Measurements from ENCODE around the gene MMP11.

The MMP11 gene

GRCh38 chr22:23803001-23803819, 30.6 kb downstream of the MMP11 start:
- DNase-seq: no peak

DNA sequence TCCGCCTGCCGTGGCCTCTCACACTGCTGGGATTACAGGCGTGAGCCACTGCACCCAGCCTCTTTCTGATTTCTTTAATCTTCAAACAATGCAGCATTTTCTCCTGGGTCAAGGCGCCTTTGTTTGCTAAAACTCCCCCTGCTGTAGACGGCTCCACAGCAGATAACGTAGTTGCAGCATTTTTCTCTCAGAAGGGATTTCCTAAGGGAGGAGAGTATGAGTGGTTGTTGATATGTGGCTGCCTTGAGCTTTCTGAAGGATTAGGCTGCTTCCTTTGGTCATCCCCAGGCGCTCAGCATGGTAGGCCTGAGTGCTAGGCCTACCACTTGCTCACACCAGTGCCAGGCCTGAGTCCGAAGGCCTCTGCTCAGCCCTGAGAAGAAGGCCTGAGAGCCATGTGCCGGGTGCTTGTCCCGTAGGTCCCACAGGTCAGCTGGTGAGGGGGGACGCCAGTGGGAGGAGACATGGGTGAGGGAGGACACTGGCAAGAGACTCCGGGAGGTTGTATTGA, 32.2 kb downstream of the MMP11 start:
- no peak for DNase-seq

GRCh38 chr22:23806837-23807236, 34.2 kb downstream of the MMP11 start:
- no peak for DNase-seq

- DNase-seq: no peak
These were observed 39.7 kb downstream of the MMP11 start for GRCh38 chr22:23812378-23812777.

- no peak for DNase-seq
These were observed 43.0 kb downstream of the MMP11 start for GRCh38 chr22:23815541-23816155.

DNA sequence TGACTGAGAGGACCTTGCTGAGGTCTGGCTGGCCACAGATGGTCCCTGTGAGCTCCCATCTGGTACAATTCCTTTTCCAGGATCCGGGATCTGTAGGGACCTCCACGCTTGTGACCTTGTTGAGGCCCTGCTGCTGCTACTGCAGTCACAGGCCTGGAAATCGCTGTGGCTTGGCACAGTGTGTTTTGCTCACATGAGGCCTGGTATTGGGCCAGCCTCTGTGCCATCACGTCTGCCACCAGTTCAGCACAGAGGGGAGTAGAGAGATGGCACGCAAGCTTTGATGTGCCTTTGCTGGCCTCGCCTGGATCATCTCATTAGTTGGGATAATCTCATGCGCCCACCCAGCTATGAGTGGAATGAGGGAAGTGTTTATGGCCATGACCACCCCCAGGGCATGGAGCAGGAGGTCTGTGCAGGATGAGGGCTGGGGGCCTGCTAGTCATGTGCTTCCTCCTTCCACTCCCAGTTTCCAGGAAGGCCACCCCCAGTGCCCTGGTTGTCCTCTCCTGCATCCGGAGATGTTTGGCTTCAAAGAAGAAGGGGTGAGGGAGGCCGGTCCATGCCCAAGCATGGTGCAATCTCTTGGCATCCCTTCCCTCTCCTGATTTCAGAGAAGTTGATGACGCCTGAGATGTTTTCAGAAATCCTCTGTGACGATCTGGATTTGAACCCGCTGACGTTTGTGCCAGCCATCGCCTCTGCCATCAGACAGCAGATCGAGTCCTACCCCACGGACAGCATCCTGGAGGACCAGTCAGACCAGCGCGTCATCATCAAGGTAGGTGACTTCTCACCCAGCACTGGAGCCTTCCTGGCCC, 43.7 kb downstream of the MMP11 start:
- no peak for DNase-seq

GRCh38 chr22:23817146-23817545, 44.5 kb downstream of the MMP11 start:
- DNase-seq: no peak

DNA sequence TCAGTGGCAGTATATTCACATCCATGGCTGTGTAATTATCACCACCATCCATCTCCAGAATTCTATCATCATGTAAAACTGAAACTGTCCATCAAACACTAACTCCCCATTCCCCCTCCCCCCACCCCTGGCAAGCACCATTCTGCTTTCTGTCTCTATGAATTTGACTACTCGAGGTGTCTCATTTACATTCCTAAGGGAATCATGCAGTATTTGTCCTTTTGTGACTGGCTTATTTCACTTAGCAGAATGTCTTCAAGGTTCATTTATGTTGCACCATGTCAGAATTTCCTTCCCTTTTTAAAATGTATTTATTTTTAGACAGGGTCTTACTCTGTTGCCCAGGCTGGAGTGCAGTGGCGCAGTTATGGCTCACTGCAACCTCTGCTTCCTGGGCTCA, 45.9 kb downstream of the MMP11 start:
- DNase-seq: no peak

DNA sequence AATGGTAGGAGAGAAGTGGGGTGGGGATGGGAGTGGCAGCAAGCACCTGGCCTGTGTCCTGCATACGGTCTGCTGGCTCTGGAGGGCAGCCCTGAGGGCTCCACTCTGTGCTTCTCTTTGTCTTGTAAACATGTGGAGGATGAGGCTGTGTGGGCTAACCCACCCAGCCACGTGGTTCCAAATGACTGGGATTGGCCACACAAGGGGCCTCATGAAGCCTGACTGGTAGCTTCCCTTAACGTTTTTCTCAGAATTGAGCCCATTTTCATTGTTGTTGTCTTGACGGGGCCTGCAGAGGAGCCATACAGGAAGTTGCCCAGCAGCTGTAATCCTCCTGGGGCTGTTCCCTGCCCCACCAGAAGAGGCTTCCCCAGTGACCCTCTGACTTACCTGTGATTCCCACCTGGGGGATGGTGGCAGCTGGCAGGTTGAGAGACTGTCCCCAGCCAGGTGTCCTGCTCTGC, 48.1 kb downstream of the MMP11 start:
- no peak for DNase-seq

- no peak for DNase-seq
These were observed 49.5 kb downstream of the MMP11 start for GRCh38 chr22:23822101-23822671.

- DNase-seq: no peak
These were observed 50.7 kb downstream of the MMP11 start for GRCh38 chr22:23823331-23823791.

GRCh38 chr22:23824476-23825245, 52.0 kb downstream of the MMP11 start:
- DNase-seq: no peak

- DNase-seq: no peak
These were observed 52.7 kb downstream of the MMP11 start for GRCh38 chr22:23825246-23825905.

DNA sequence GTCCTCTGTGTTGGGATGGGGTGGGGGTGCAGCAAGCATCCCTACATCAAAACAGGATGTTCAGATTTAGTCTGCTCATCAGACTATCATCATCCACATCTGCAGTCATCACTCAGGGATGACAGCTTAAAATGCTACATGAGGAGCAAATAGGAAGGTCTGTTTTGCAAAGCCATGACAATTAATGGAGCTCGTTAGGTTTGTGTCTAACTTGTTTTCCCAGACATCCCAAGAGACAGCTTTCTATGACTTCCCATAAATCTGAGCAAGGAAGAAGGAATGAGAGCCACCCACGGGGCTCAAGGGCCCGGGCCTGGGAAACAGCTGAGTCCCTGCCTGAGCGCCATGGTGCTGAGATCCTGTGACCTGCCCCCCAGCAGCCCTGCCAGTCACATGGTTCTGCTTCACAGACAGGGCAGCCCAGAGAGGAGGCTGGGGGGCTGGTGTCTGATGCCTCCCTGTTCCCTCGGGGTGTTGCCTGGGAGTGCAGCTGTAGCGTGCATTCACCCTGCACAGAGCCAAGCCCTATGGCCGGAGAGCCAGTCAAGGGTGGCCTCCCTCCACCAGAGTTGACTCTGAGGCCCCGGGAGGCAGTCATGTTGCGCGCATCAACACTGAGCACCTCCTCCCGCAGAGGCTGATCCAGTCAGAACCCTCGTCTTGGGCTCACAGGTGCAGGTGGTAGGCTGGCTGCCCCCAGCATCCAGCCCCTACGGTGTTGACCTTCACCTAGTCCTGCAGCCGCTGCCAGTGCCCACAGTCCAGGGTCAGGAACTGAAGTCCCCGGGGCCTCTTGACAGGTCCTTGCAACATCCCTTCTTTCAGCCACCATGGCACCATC, 54.1 kb downstream of the MMP11 start:
- DNase-seq: no peak

DNA sequence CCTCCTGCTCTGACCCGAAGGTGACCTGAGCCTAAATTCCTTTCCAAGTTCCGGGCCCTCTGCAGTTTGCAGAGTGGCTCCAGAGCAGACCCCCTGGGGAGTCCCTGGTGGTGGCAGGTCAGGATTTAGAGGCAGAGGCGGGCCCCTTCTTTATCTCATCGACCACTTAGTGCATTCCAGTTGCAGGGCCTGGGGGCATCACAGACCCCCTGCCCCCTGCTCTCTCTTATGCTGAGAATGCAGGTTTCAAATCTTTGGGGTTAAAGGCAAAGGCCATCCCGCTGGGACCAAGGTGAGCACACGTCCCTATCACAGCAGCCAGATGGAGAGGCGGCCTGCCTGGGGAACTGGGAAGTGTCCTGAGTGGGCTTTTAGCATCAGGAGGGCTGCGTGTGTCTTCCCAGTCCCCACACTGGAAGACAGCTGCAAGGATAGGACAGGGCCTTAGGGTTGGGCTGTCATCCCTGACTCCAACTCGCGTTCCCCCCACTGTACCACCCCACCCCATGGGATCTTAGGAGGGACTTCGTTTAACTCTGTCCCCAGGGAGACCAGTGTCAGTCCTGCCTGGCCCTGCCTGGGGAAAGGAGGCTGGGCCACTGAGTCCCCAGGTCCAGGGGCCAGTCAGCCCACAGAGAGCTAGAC, 54.8 kb downstream of the MMP11 start:
- DNase-seq: no peak

DNA sequence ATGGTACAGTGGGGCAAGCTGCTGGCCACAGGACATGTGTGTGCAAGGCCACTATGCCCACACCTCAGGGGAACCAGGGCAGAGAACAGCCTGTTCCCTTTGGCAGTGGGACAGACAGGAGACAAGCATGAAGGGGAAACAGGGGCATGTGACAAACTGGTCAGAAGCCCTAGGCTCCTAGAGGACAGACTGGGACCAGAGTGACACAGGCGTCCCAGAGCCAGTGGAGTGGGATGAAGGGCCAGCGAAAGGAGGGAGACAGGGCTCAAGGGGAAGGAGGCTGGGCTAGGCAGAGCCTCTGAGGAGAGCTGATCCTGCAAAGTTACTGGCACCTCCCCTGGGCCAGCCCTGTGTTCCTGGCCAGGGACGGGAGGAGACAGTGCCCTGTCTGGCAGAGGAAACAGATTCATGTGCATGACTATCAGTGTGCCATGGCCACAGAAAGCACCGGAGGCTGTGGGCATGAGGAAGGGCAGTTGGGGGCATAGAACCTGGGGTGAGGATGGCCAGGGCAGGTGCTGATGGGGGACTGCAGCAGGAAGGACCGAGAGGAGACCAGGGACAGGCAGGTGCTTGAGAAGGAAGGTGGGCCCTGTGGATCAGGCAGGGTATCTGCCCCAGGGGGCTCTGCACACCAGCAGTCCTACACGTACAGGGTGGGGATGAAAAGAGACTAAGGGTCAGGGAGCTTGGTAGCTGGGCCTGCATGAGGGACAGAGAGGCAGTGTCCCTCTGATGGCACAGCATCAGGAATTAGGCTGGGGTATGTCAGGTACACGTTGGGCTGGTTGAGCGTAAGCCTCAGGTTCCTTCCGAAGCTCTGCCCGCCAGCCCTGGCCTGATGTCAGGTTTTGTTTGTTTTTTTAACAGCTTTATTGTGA, 56.4 kb downstream of the MMP11 start:
- no peak for DNase-seq

DNA sequence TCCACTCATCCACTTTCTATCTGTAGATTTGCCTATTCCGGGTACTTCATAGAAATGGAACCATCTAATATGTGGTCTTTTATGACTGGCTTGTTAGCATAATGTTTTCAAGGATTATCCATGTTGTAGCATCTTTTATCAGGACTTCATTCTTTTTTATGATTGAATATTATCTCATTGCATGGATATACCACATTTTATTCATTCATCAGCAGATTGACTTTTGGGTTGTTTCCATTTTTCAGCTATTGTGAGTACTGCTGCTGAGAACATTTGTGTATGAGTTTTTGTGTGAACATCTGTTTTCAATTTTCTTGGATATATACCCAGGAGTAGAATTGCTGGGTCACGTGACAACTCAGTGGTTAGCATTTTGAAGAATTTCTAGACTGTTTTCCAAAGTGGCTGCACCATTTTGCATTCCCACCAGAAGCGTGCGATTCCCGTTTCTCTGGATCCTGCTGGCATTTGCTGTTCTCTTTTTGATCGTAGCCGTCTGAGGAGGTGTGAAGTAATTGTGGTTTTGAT, 57.3 kb downstream of the MMP11 start:
- no peak for DNase-seq

GRCh38 chr22:23831261-23831660, 58.6 kb downstream of the MMP11 start:
- no peak for DNase-seq

DNA sequence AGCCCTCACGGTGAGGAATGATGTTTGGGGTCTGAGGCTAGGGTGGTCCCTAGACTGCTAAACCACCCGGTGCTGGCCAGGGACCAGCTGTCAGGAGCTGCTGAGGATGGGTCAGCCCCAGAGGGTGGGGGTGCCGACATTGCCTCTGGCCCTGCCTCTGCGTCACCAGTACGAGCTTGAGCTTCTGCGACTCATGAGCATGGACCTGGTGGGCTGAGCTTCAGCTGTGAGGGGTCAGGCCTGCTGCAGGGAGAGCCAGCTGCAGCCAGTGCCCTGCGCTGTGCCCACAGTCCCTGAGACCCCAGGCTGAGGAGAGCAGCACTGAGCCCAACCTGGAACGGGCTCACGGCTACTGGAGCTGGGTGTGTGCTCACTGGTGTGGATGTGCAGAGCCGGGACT, 59.1 kb downstream of the MMP11 start:
- no peak for DNase-seq
